Measurements from ENCODE around the gene CDC73. TPM values are rescaled to one million over a fixed set of nuclear protein-coding genes. Genes with fewer than 3 reads are reported as not detected.
A peak's percentile ranks its signal among the peaks of the same experiment; 100 is the strongest.

The CDC73 gene
- total and polyA plus RNA-seq, 9 of the 15 experiments (the other 6 are each of a cell fraction or from before 2014, with no cell fraction given): 19.0 to 61.7 (median 30.1) TPM

- H3K36me3 ChIP-seq (ENCODE audit: control insufficient read depth, insufficient read depth, low read length): peaks cover 59% of the 10 kb centered on the region
- ChIA-PET POLR2A (interaction anchor here (0.5 to 0.6 kb wide), 2 partner anchors 15 to 21 kb away, joined by 3 read pairs; no protein-coding TSS in a partner anchor), CTCF (ENCODE audit: low intra/inter-chr PET ratio) (no interaction called here)
- no peak for FAIRE-seq
- H3K79me2 ChIP-seq (ENCODE audit: control insufficient read depth, insufficient read depth, low read length): peaks cover 10% of the 10 kb centered on the region; the same call in 1 of the 3 replicates
- H3K9ac ChIP-seq (ENCODE audit: insufficient read depth in 1 of 2, low read depth in 2 of 2, low read length in 2 of 2): no peak overlapping the region
- WGBS (ENCODE audit: insufficient coverage, low coverage, missing lambda C conversion rate): 52% methylated on average over 2 of the region's 2 CpGs
- H3K27me3 ChIP-seq (ENCODE audit: control insufficient read depth in 2 of 2, insufficient read depth in 2 of 2, low read length in 2 of 2): no peaks in the 10 kb centered on the region
- in situ Hi-C loops (cut with MboI) (no loop called here), intact Hi-C loops (cut with micrococcal nuclease) (no loop called here)
- H2AFZ ChIP-seq (ENCODE audit: low read depth, low read length): no peak overlapping the region
- BruUV-seq (replicated peaks): no TSS peak
- H3K4me1 ChIP-seq (replicated peaks in 1 of 2; ENCODE audit: control insufficient read depth in 2 of 2, insufficient read depth in 2 of 2, low read length in 2 of 2): no peaks in the 10 kb centered on the region
- no peaks in the 10 kb centered on the region for H3K9me3 ChIP-seq (replicated peaks; ENCODE audit: control insufficient read depth, insufficient read depth, low read depth, low read length)
- no peak for DNase-seq (ENCODE audit: extremely low read depth in 1 of 4, low spot score in 3 of 4)
- peak; percentile 26; the same call in 1 of the 3 replicates for ATAC-seq
- H3K4me3 ChIP-seq: no peak overlapping the region
- no peaks in the 10 kb centered on the region for H4K20me1 ChIP-seq (replicated peaks; ENCODE audit: control insufficient read depth, insufficient read depth, low read length)
- TF ChIP-seq ZNF143 (CRISPR knock-in tag; IDR thresholded peaks at IDR 0.05): no peak
- no peak for TF ChIP-seq NR3C1 (CRISPR knock-in tag; IDR thresholded peaks at IDR 0.05)
- no peak for TF ChIP-seq U2AF1 (optimal IDR thresholded peaks at IDR 0.05; ENCODE audit: low read depth, low read length)
- no peak for TF ChIP-seq SRSF3 (IDR thresholded peaks at IDR 0.05; ENCODE audit: insufficient read depth, low read length)
- no peak for TF ChIP-seq KDM2B (CRISPR knock-in tag; IDR thresholded peaks at IDR 0.05)
- TF ChIP-seq TAF9B (IDR thresholded peaks at IDR 0.05; ENCODE audit: partially characterized antibody): no peak
- TF ChIP-seq PKNOX1 (IDR thresholded peaks at IDR 0.05): no peak
- no peak for TF ChIP-seq SIRT6 (IDR thresholded peaks at IDR 0.05; ENCODE audit: low read depth, low read length)
- no peak for TF ChIP-seq YBX1 (IDR thresholded peaks at IDR 0.05)
- no peak for TF ChIP-seq RREB1 (CRISPR knock-in tag; IDR thresholded peaks at IDR 0.05)
- no peak for TF ChIP-seq DEAF1 (CRISPR knock-in tag; IDR thresholded peaks at IDR 0.05)
- no peak for TF ChIP-seq FOXA3 (CRISPR knock-in tag; conservative IDR thresholded peaks at IDR 0.05 in 1 of 2, IDR thresholded peaks at IDR 0.05 in 1 of 2)
- TF ChIP-seq MYNN (IDR thresholded peaks at IDR 0.05): no peak
- no peak for TF ChIP-seq MYNN (CRISPR knock-in tag; IDR thresholded peaks at IDR 0.05)
- H3K27ac ChIP-seq (ENCODE audit: extremely low read depth, low read depth, low read length): no peak overlapping the region
- no peak overlapping the region for H3K4me2 ChIP-seq (ENCODE audit: insufficient read depth, low read length)
- no peaks in the 10 kb centered on the region for H3K9me1 ChIP-seq (ENCODE audit: control insufficient read depth, insufficient read depth, low read length)
Observed at GRCh38 chr1:193157360-193157759, 35.5 kb downstream of the CDC73 start.
